ENCODE results near the gene MOCS3.

MOCS3 gene

DNA sequence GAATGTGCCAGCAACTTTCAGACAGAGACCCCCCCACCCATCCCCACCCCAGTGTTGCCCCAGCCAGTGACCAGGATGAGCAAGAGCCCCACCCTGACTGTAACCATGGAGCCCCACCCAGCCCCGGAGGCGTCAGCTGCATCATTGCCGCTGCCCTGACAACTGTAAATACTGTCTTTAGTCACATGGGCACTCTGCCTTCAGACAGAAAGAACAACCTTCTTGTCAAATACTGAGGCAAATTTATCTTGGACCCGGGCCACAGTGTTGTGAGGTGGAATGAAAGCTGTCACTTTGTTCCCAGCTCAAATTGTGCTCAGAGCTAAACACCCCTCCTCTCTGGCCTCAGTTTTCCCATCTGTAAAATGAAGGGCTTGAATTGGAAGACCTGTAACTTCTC is 23.7 kb downstream of the MOCS3 start:
- H3K4me1 Mint-ChIP-seq = peaks cover 11 to 16% of the 10 kb centered on the region in 2 donors
- peaks cover 30 to 55% of the 10 kb centered on the region in 2 donors for H3K27me3 Mint-ChIP-seq
- no peaks in the 10 kb centered on the region for H3K36me3 Mint-ChIP-seq
- no peak for DNase-seq
- no peak overlapping the region for H3K27ac Mint-ChIP-seq
- ATAC-seq (replicated peaks) = no peak
- no peak overlapping the region for H3K4me3 Mint-ChIP-seq
- H3K9me3 Mint-ChIP-seq = no peaks in the 10 kb centered on the region

DNA sequence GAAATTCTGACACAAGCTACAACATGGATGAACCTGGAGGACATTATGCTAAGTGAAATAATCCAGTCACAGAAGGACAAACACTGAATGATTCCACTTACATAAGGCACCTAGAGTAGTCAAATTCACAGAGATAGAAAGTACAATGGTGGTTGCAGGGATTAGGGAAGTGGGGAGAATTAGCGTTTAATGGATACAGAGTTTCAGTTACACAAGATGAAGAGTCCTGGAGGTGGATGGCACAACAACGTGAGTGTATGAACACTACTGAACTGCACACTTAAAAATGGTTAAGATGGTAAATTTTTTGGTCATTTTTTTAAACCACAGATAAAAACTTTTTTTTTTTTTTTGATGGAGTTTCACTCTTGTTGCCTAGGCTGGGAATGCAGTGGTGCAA is 24.7 kb downstream of the MOCS3 start:
- no peaks in the 10 kb centered on the region for H3K9me3 Mint-ChIP-seq
- no peak overlapping the region for H3K4me3 Mint-ChIP-seq
- no peak for DNase-seq
- peaks cover 29 to 55% of the 10 kb centered on the region in 2 donors for H3K27me3 Mint-ChIP-seq
- H3K4me1 Mint-ChIP-seq = peaks cover 11 to 16% of the 10 kb centered on the region in 2 donors
- H3K36me3 Mint-ChIP-seq = no peaks in the 10 kb centered on the region
- no peak for ATAC-seq (replicated peaks)
- no peak overlapping the region for H3K27ac Mint-ChIP-seq

DNA sequence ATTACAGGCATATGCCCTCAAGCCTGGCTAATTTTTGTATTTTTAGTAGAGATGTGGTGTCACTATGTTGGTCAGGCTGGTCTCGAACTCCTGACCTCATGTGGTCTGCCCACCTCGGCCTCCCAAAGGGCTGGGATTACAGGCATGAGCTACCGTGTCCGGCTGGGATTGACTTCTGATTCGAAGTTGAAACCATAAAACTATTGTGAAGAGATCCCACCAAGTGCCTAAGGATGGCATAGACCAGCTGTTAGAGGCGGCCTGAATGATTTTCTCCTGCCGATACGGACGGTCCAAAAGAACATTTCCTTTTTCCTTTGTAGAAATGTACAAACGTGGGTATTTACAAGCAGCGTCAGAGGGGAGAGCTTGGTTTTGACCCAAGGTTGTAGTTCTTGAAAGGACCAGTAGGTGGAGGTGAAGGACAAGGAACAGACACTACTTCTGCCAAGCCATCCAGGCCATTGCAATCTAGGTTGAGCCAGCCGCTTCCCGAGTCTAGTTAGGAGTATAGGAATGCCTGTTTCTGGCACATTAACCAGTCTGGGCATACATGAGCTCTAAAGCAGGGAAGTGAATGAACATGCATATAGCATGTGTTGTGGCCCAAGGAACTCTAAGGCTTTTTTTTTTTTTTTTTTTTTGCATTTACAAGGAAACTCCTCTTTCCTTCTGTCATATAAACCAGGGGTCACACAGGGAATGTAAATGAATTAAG is 29.0 kb downstream of the MOCS3 start:
- H3K36me3 Mint-ChIP-seq = no peaks in the 10 kb centered on the region
- peaks cover 15 to 35% of the 10 kb centered on the region in 2 donors for H3K27me3 Mint-ChIP-seq
- peaks cover under 1 to 4% of the 10 kb centered on the region in 2 donors for H3K4me1 Mint-ChIP-seq
- H3K9me3 Mint-ChIP-seq = no peaks in the 10 kb centered on the region
- DNase-seq (peak; percentile 49), ATAC-seq (replicated peaks) (peak; percentile 87 to 98)
- no peak overlapping the region for H3K4me3 Mint-ChIP-seq
- no peak overlapping the region for H3K27ac Mint-ChIP-seq

DNA sequence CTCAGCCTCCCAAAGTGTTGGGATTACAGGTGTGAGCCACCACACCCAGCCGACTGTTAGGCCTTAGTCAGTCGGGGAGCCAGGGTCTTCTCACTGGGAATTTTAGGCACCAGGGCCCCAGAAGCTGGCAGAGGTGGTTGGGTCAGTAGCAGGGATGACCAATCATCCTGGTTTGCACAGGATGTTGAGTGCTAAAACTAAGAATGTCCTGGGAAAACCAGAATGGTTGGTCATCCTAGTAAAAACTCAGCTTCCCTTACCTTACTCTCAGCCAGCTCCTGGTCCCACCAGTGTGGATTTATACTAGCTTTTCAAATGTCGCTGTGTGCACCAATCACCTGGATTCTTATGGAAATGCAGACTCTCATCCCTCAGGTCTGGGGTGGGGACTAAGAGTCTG is 32.5 kb downstream of the MOCS3 start:
- Mint-ChIP-seq H3K36me3 (no peaks in the 10 kb centered on the region), H3K27me3 (peaks cover 8 to 24% of the 10 kb centered on the region in 2 donors), H3K9me3 (peaks cover 0 to 4% of the 10 kb centered on the region in 2 donors), H3K4me3 (no peak overlapping the region), H3K27ac (no peak overlapping the region), H3K4me1 (peaks cover 6 to 12% of the 10 kb centered on the region in 2 donors)
- DNase-seq (no peak), ATAC-seq (replicated peaks) (no peak)

DNA sequence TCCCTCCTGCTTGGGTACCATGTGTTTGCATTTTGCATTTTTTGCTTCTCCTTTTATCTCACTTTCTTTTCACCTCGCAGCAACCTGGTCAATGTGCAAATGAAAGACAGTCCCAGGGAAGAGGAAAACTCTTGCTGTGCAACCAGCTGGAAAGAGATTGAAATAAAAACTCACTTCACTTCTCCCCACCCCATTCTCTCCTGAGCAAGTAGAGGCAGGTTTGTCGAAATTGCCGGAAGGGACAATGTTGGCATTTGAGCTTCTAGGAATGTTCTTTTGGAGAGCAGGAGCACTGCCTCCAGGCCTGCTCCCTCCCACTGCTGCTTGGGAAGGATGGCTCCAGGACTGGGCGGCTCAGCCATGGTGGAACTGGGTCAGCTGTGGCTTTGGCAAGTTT is 33.7 kb downstream of the MOCS3 start:
- Mint-ChIP-seq H3K4me1 (peaks cover 6 to 12% of the 10 kb centered on the region in 2 donors), H3K27me3 (peaks cover 4 to 17% of the 10 kb centered on the region in 2 donors), H3K27ac (no peak overlapping the region), H3K4me3 (no peak overlapping the region), H3K36me3 (no peaks in the 10 kb centered on the region), H3K9me3 (peaks cover 0 to 4% of the 10 kb centered on the region in 2 donors)
- DNase-seq (no peak), ATAC-seq (replicated peaks) (no peak)

DNA sequence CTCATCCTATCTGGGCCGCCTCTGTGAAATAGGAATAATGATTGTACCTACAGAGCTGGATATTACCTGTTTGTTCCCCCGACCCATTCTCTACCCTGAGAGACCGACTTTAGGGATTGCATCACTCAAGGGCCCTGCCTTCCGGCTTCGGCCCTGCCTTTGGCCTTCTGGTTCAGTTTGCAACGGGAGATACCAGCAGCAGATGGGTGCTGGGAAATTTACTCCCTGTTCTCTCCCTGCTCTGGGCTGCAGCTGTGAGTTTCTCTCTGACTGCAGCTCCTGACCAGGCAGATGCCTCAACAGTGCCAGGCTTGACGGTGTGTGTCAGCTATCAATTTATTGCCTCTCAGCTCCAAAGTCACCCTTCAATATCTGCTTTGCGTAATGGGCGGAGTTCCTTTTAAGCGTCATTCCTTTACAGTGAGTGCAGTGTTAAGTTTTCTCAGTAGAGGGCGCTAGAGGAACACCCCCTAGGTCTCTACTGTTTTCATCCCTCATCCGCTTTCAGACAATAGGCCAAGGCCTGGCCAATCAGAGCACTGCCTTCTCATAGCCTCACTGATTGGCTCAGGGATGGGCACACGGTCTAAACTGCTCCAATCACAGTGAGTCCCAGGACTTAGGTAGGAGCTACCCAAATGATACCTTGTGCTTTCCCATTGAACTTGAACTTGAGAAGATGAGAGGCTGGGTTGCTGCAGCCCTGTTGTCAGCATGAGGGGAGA is 34.3 kb downstream of the MOCS3 start:
- Mint-ChIP-seq H3K4me3 (no peak overlapping the region), H3K4me1 (peaks cover 6 to 12% of the 10 kb centered on the region in 2 donors), H3K27ac (no peak overlapping the region), H3K36me3 (no peaks in the 10 kb centered on the region), H3K27me3 (peaks cover 4 to 17% of the 10 kb centered on the region in 2 donors), H3K9me3 (peaks cover 0 to 4% of the 10 kb centered on the region in 2 donors)
- ATAC-seq (replicated peaks) (peak; percentile 97 to 98), DNase-seq (peak; percentile 36)

DNA sequence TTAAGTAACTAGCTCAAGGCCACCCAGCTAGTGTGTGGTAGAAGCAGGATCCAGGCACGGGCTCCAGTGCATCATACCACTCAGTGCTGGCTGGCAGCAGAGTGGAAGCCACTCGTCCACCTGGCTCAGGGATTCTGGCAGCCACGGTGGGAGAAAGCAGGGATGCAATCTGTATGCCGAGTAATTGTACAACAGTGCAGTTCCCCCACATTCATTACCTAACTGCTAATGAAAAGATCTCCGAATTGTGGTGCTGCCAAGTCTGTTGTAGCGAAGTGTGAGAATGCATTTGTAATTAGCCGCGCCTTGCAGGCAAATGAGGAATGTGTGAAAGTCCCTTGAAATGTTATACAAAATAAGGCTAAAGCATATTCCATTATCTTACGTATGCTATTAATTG is 35.3 kb downstream of the MOCS3 start:
- H3K27ac Mint-ChIP-seq = no peak overlapping the region
- ATAC-seq (replicated peaks) (no peak), DNase-seq (no peak)
- H3K4me1 Mint-ChIP-seq = peaks cover 6 to 12% of the 10 kb centered on the region in 2 donors
- peaks cover 7 to 17% of the 10 kb centered on the region in 2 donors for H3K27me3 Mint-ChIP-seq
- no peak overlapping the region for H3K4me3 Mint-ChIP-seq
- H3K36me3 Mint-ChIP-seq = no peaks in the 10 kb centered on the region
- H3K9me3 Mint-ChIP-seq = peaks cover 0 to 4% of the 10 kb centered on the region in 2 donors

DNA sequence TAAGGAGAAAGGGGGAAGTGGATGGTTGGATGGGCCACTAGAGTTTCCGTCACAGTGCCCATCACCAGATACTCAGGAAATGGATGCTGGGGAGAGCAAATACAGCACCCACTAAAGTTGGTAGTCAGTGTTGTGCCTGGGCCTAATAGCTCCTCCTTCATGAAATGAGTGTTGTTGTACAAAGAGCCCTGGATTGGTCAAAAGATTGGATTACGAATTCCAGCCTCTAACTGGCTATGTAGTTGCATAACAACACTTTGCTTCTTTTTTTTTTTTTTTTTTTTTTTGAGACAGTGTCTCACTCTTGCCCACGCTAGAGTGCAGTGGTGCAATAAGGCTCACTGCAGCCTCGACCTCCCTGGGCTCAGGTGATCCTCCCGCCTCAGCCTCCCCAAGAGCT is 36.9 kb downstream of the MOCS3 start:
- Mint-ChIP-seq H3K36me3 (no peaks in the 10 kb centered on the region), H3K4me3 (no peak overlapping the region)

DNA sequence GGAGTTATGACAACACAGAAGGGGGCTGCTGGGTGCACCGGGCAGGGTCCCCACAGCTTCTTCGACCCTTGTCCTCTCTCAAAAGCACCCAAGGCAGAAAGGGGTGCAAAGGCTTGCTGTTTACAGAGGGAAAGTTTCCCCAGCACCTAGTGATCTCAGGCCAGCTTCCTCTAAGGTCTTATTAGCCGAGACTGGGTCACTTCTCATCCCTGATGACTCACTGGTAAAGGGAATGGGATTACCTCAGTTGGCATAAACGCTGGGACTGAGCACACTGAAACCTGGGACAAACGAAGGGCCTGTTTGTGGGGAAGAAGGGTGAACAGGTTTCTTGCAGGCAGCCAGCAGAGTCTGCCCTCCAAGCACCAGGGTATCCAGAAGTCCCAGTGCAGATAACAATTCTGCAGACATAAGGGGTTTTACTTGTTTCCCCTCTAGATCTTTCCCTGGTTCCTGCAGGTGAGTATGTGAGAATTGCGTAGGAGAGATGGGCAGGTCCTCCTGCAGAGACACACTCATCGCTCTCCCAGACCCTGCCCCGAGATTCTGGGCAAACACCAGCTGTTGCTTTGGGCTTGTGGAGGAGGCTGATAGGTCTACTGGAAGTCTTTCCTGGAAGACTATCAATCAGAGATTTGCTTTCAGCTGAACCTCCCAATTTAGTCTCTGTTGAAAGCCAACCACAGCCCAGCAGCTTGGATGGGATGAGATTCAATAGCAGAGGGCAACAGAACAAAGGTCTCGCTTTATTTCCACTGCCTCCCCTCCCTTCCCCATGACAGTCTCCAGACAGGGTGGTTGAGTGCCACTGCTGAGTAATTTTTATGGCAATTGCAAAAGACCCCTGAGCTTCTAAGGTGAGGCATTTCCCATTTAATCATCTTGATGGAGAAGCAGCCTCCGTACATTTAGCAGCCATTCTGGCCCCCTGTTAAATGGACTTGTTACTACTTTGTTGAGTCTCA is 38.6 kb downstream of the MOCS3 start:
- no peak overlapping the region for H3K4me3 Mint-ChIP-seq
- peaks cover 17 to 24% of the 10 kb centered on the region in 2 donors for H3K27me3 Mint-ChIP-seq
- peaks cover 6 to 12% of the 10 kb centered on the region in 2 donors for H3K4me1 Mint-ChIP-seq
- peaks cover 0 to 4% of the 10 kb centered on the region in 2 donors for H3K9me3 Mint-ChIP-seq
- DNase-seq (no peak), ATAC-seq (replicated peaks) (no peak)
- no peaks in the 10 kb centered on the region for H3K36me3 Mint-ChIP-seq
- H3K27ac Mint-ChIP-seq = no peak overlapping the region

More for the DNA sequence above, 36.9 kb downstream of the MOCS3 start:
- ATAC-seq (replicated peaks) (no peak), DNase-seq (no peak)
- Mint-ChIP-seq H3K9me3 (peaks cover 0 to 4% of the 10 kb centered on the region in 2 donors), H3K27ac (no peak overlapping the region), H3K4me1 (peaks cover 6 to 12% of the 10 kb centered on the region in 2 donors), H3K27me3 (peaks cover 16 to 24% of the 10 kb centered on the region in 2 donors)

DNA sequence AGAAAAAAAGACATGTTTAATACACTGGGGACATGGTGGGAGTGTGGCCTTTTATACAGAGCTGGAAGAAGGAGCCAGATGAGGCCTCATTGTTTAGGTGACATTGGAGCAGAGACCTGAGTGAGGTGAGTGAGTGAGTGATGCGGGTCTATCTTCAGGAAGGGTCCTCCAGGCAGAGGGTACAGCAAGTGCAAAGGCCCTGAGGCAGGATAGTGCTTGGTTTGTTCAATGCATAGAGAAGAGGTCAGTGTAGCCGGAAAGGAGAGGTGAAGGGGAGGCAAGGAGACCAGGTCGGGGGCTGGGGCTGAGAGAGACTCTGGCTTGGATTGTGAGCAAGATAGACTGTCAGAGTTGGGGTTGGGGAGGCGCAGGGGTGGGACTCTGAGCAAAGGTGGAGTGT is 40.7 kb downstream of the MOCS3 start:
- H3K36me3 Mint-ChIP-seq = peaks cover 5 to 7% of the 10 kb centered on the region in 2 donors
- DNase-seq = no peak
- no peak overlapping the region for H3K4me3 Mint-ChIP-seq
- peaks cover 17 to 21% of the 10 kb centered on the region in 2 donors for H3K27me3 Mint-ChIP-seq
- no peak for ATAC-seq (replicated peaks)
- H3K9me3 Mint-ChIP-seq = no peaks in the 10 kb centered on the region
- H3K27ac Mint-ChIP-seq = peak overlapping the region; percentile 4
- no peaks in the 10 kb centered on the region for H3K4me1 Mint-ChIP-seq

DNA sequence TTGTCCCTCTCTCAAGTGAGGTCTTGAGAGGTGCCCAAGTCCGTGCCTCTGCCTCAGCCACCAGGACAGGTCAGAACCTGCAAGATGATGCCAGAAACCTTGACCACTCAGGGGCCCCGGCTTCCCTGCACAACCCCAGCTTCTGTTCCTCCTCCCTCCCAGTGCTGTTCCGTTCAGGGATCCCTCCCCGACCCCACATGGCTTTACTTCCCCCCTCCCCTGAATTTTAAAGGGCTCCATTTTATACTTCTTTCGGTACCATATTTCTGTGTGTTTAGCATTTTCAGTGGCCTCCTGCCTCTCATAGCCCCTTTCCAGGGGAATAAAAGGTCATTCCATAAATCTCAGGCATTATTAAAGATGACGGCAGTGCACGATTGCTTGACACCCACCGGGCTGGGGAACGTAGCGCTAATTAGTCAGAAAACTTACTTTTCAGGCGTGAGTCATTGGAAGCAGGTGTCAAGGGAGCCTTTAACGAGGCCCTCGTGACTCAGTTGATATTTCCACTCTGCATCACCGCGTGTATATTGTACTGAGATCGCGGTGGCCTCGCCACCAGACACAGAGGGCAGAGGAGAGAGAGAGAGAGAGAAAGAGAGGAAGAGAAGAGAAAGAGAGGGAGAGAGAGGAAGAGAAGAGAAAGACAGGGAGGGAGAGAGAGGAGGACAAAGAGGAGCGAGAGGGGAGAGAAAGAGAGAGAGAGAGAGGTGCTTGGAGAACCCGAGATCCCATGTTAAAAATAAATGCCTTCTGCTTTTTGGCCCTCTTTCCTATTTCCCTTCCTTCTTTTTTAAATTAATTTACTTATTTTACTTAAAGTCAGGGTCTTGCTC is 43.0 kb downstream of the MOCS3 start:
- no peaks in the 10 kb centered on the region for H3K4me1 Mint-ChIP-seq
- H3K27me3 Mint-ChIP-seq = peaks cover 26 to 29% of the 10 kb centered on the region in 2 donors
- H3K27ac Mint-ChIP-seq = no peak overlapping the region
- H3K4me3 Mint-ChIP-seq = no peak overlapping the region
- DNase-seq (no peak), ATAC-seq (replicated peaks) (no peak)
- peaks cover 14 to 20% of the 10 kb centered on the region in 2 donors for H3K36me3 Mint-ChIP-seq
- H3K9me3 Mint-ChIP-seq = no peaks in the 10 kb centered on the region

DNA sequence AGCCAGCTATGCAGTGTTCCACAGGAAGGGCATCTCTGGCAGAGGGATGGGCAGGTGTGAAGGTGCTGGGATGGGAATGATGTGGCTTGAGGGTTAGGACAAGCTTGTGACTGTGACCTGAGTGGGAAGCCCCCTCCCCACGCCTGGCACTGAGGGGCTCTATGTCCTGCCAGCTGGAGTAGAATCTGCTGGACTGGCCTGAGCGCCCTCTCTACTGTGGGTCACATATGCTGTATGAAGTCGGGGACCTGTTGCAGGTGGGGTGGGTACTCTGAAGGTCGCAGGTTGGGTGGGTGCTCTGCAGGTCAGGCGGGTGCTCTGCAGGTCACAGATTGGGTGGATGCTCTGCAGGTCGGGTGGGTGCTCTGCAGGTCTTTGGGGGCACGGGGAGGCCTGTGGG is 44.0 kb downstream of the MOCS3 start:
- no peaks in the 10 kb centered on the region for H3K4me1 Mint-ChIP-seq
- H3K36me3 Mint-ChIP-seq = peaks cover 14 to 21% of the 10 kb centered on the region in 2 donors
- no peak overlapping the region for H3K27ac Mint-ChIP-seq

DNA sequence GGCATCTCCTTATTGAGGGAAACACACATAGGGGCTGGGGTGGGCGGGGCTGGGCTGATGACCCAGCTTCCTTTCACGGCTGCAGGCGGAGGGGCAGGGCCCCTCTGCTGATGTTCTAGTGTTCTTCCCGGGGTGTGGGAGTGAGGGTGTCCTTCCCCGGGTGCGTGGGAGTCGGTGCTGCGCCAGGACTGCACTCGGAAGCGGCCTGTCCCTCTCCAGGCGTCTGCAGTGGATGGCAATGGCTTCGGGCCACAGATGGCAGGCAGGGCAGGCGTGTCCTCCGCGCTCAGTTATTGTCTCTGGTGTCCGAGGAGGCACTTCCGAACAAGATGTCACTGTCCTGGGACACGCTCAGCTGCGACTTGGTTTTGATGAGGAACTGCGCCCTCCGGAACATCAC is 45.1 kb downstream of the MOCS3 start:
- Mint-ChIP-seq H3K36me3 (peaks cover 14 to 21% of the 10 kb centered on the region in 2 donors), H3K27me3 (peaks cover 23 to 27% of the 10 kb centered on the region in 2 donors), H3K4me3 (no peak overlapping the region), H3K4me1 (no peaks in the 10 kb centered on the region), H3K27ac (no peak overlapping the region), H3K9me3 (no peaks in the 10 kb centered on the region)
- no peak for ATAC-seq (replicated peaks)
- no peak for DNase-seq

More for the DNA sequence above, 44.0 kb downstream of the MOCS3 start:
- H3K4me3 Mint-ChIP-seq = no peak overlapping the region
- ATAC-seq (replicated peaks) = no peak
- no peaks in the 10 kb centered on the region for H3K9me3 Mint-ChIP-seq
- H3K27me3 Mint-ChIP-seq = peaks cover 26 to 29% of the 10 kb centered on the region in 2 donors
- no peak for DNase-seq
